Choroid plexus epithelial cell (primary cell): ENCODE results near the gene PPP1R14B.
A peak's percentile ranks its signal among the peaks of the same experiment; 100 is the strongest.

ENCODE experiments used
- DNase-seq: peaks from one replicate; pipeline ENCODE4 v3.0.0-alpha.2; 2010; ENCODE audit warnings: low read depth
- H3K4me3 ChIP-seq: 2 replicates; pipeline ENCODE4 v1.5.1; 2011; ENCODE audit warnings: low read depth, mild to moderate bottlenecking, control low read depth, low read length, moderate library complexity
- CTCF ChIP-seq: conservative IDR thresholded peaks from 2 replicates; pipeline ENCODE4 v1.5.1; 2011; ENCODE audit warnings: low read depth, mild to moderate bottlenecking, control low read depth, inconsistent platforms, low read length, moderate library complexity

PPP1R14B gene

GRCh38 chr11:64285885-64286800 is 39.4 kb upstream of the PPP1R14B start:
- no peak for TF ChIP-seq CTCF
- peak overlapping the region; percentile 83 for H3K4me3 ChIP-seq
- no peak for DNase-seq

GRCh38 chr11:64284962-64285884 is 38.5 kb upstream of the PPP1R14B start, which contains the start of gene GPR137:
TSS of gene GPR137 (plus strand) at chr11:64285848. CDS start at chr11:64286525, 677 bp downstream.
- peak within 1 kb of the TSS; percentile 83 for H3K4me3 ChIP-seq
- DNase-seq = peak; percentile 65
- no peak for TF ChIP-seq CTCF

GRCh38 chr11:64284048-64284961 is 37.6 kb upstream of the PPP1R14B start, which contains the start of gene BAD:
TSS of gene BAD (minus strand) at chr11:64284665. CDS start at chr11:64284368, 297 bp downstream.
- H3K4me3 ChIP-seq = peak within 1 kb of the TSS; percentile 83
- TF ChIP-seq CTCF = no peak
- peak; percentile 92 for DNase-seq

- no peak for DNase-seq
- TF ChIP-seq CTCF = no peak
- H3K4me3 ChIP-seq = no peak overlapping the region
Measured at GRCh38 chr11:64283092-64283491, 36.3 kb upstream of the PPP1R14B start.

- TF ChIP-seq CTCF = no peak
- H3K4me3 ChIP-seq = no peak overlapping the region
Measured at GRCh38 chr11:64281957-64282770, 35.4 kb upstream of the PPP1R14B start.

More at GRCh38 chr11:64281957-64282770, 35.4 kb upstream of the PPP1R14B start:
- no peak for DNase-seq
